CD14-positive monocyte (primary cell): ENCODE data around the gene MANSC4. TPM values are rescaled to one million over a fixed set of nuclear protein-coding genes. Genes with fewer than 3 reads are reported as not detected.

ENCODE experiments used
- DNase-seq, 3 donors: peaks; one replicate each; pipeline ENCODE4 v3.0.0-alpha.2; 2011 to 2022
- H2AFZ ChIP-seq: 2 replicates; pipeline ENCODE4 v1.6.0; 2012; ENCODE audit warnings: mild to moderate bottlenecking, low read depth, low read length, inconsistent platforms; ENCODE audit not compliant: insufficient read depth, poor library complexity, severe bottlenecking
- H3K27ac ChIP-seq, 2 donors: 1 replicate in 1 of 2; 2 replicates in 1 of 2; pipeline ENCODE4 v1.5.1; 2012 to 2013; ENCODE audit warnings: low read length in 2 of 2, control low read depth in 1 of 2, inconsistent platforms in 1 of 2, low read depth in 1 of 2, mild to moderate bottlenecking in 1 of 2
- H3K27me3 ChIP-seq, 2 donors: one replicate each; pipeline versions ENCODE4 v1.6.0 to v1.6.1; 2011 to 2013; ENCODE audit warnings: low read length in 2 of 2; ENCODE audit not compliant: control insufficient read depth in 2 of 2, insufficient read depth in 2 of 2
- H3K36me3 ChIP-seq, 2 donors: replicated peaks in 1 of 2; 1 replicate in 1 of 2; 2 replicates in 1 of 2; pipeline versions ENCODE4 v1.5.1 to v1.6.1; 2012 to 2013; ENCODE audit warnings: low read length in 2 of 2, control low read depth in 1 of 2, inconsistent platforms in 1 of 2, mild to moderate bottlenecking in 1 of 2; ENCODE audit not compliant: insufficient read depth in 2 of 2, control insufficient read depth in 1 of 2
- H3K4me1 ChIP-seq, 2 donors: 1 replicate in 1 of 2; 2 replicates in 1 of 2; pipeline versions ENCODE4 v1.5.1 to v1.6.1; 2012 to 2013; ENCODE audit warnings: low read length in 2 of 2, control low read depth in 1 of 2, inconsistent platforms in 1 of 2, mild to moderate bottlenecking in 1 of 2, moderate library complexity in 1 of 2; ENCODE audit not compliant: insufficient read depth in 2 of 2, control insufficient read depth in 1 of 2
- H3K4me2 ChIP-seq: replicated peaks from 2 replicates; pipeline ENCODE3; 2012; ENCODE audit warnings: low read length, moderate library complexity, mild to moderate bottlenecking; ENCODE audit not compliant: poor library complexity, severe bottlenecking; ENCODE audit errors: extremely low read depth
- H3K4me3 ChIP-seq, 3 experiments: fragments of 200-600 bp in 1 of 3; sonication (generic) in 1 of 3; replicated peaks in 1 of 3; 1 replicate in 2 of 3; 2 replicates in 1 of 3; pipeline ENCODE4 v1.5.1; 2011 to 2013; ENCODE audit warnings: low read length in 3 of 3, mild to moderate bottlenecking in 3 of 3, control low read depth in 2 of 3, low read depth in 2 of 3, inconsistent platforms in 1 of 3, moderate library complexity in 1 of 3
- H3K79me2 ChIP-seq: 2 replicates; pipeline ENCODE4 v1.6.0; 2012; ENCODE audit warnings: mild to moderate bottlenecking, control low read depth, inconsistent platforms, low read length, moderate library complexity; ENCODE audit not compliant: insufficient read depth
- H3K9ac ChIP-seq: 2 replicates; pipeline ENCODE4 v1.6.0; 2017; ENCODE audit warnings: low read length, mild to moderate bottlenecking; ENCODE audit not compliant: insufficient read depth, poor library complexity, severe bottlenecking
- H3K9me3 ChIP-seq, 2 donors: replicated peaks in 1 of 2; 1 replicate in 1 of 2; 2 replicates in 1 of 2; pipeline versions ENCODE4 v1.5.1 to v1.6.1; 2012 to 2013; ENCODE audit warnings: low read length in 2 of 2, control low read depth in 1 of 2; ENCODE audit not compliant: control insufficient read depth in 1 of 2, insufficient read depth in 1 of 2
- H4K20me1 ChIP-seq: 2 replicates; pipeline ENCODE4 v1.6.0; 2012; ENCODE audit warnings: mild to moderate bottlenecking, low read length, control low read depth, moderate library complexity; ENCODE audit not compliant: insufficient read depth
- H3K27ac Mint-ChIP-seq, 7 donors: one replicate each; pipeline ENCODE4 v1.8.0; 2020; ENCODE audit warnings: mild to moderate bottlenecking in 7 of 7, mixed read lengths in 7 of 7, moderate library complexity in 6 of 7, inconsistent platforms in 2 of 7
- H3K27me3 Mint-ChIP-seq, 3 donors: one replicate each; pipeline ENCODE4 v1.8.0; 2021 to 2022; ENCODE audit warnings: low read depth in 3 of 3, mild to moderate bottlenecking in 3 of 3, mixed read lengths in 3 of 3, moderate library complexity in 3 of 3, inconsistent platforms in 1 of 3
- H3K36me3 Mint-ChIP-seq, 2 donors: one replicate each; pipeline ENCODE4 v1.8.0; 2020; ENCODE audit warnings: mixed read lengths in 2 of 2, inconsistent platforms in 1 of 2, mild to moderate bottlenecking in 1 of 2
- H3K4me1 Mint-ChIP-seq: one replicate; pipeline ENCODE4 v1.8.0; 2020; ENCODE audit warnings: mild to moderate bottlenecking, mixed read lengths
- H3K4me3 Mint-ChIP-seq, 2 donors: one replicate each; pipeline ENCODE4 v1.8.0; 2020; ENCODE audit warnings: mild to moderate bottlenecking in 2 of 2, mixed read lengths in 2 of 2, moderate library complexity in 1 of 2
- H3K9me3 Mint-ChIP-seq, 7 donors: one replicate each; pipeline ENCODE4 v1.8.0; 2020 to 2022; ENCODE audit warnings: mixed read lengths in 7 of 7, mild to moderate bottlenecking in 6 of 7, moderate library complexity in 6 of 7, inconsistent platforms in 2 of 7
- CTCF ChIP-seq: fragments of 200-600 bp; IDR thresholded peaks from one replicate; pipeline ENCODE4 v1.8.0; 2022; ENCODE audit warnings: antibody characterized with exemption, mild to moderate bottlenecking
- WGBS: methylation state at CpG from one replicate; pipeline ENCODE4 v1.1.5; 2013; ENCODE audit warnings: missing lambda C conversion rate; ENCODE audit not compliant: insufficient coverage; 5-methylcytosine and 5-hydroxymethylcytosine counted together
- intact Hi-C, 2 donors: fragments of 100-400 bp; cut with micrococcal nuclease; formaldehyde crosslinking; loops; one replicate each; pipeline versions ENCODE4 v1.15.0 to v1.15.1; 2023
- polyA plus RNA-seq, 3 donors: library from polyadenylated mRNA; depleted of rRNA in 1 of 3; unstranded in 2 of 3; stranded (reverse) in 1 of 3; fragments of 300-500 nt in 2 of 3; fragments of >200 nt in 1 of 3; fragmentation: Illumina TruSeq in 2 of 3; gene quantifications; 1 replicate in 2 of 3; 2 replicates in 1 of 3; pipeline ENCODE4 v1.2.3, GENCODE V29; 2012 to 2021

Gene MANSC4
- polyA plus RNA-seq, 3 donors: not detected

- 92% methylated on average over 1 of the region's 1 CpG for WGBS
- Histone ChIP-seq H3K79me2 (no peaks in the 10 kb centered on the region), H3K9ac (no peak overlapping the region), H3K36me3 (no peaks in the 10 kb centered on the region), H3K27ac (no peak overlapping the region), H3K4me1 (no peaks in the 10 kb centered on the region), H3K4me2 (no peak overlapping the region), H3K4me3 (no peak overlapping the region), H4K20me1 (no peaks in the 10 kb centered on the region), H3K27me3 (no peaks in the 10 kb centered on the region), H3K9me3 (no peaks in the 10 kb centered on the region), H2AFZ (no peak overlapping the region)
- H3K27ac Mint-ChIP-seq: no peak overlapping the region
- no peak for DNase-seq
- intact Hi-C loops: no loop called here
- no peak overlapping the region for H3K4me3 Mint-ChIP-seq
- H3K9me3 Mint-ChIP-seq: peaks cover 0 to 3% (median 0%) of the 10 kb centered on the region in 7 donors
- H3K4me1 Mint-ChIP-seq: peaks cover 2% of the 10 kb centered on the region
- TF ChIP-seq CTCF: no peak
- H3K27me3 Mint-ChIP-seq: peaks cover 3 to 15% (median 4%) of the 10 kb centered on the region in 3 donors
- H3K36me3 Mint-ChIP-seq: no peaks in the 10 kb centered on the region
Measured at GRCh38 chr12:27826076-27826475, 46.0 kb upstream of the MANSC4 start.

- Mint-ChIP-seq H3K27me3 (peaks cover 2 to 14% (median 5%) of the 10 kb centered on the region in 3 donors), H3K9me3 (no peaks in the 10 kb centered on the region), H3K4me3 (no peak overlapping the region), H3K27ac (no peak overlapping the region), H3K36me3 (no peaks in the 10 kb centered on the region), H3K4me1 (peaks cover 2% of the 10 kb centered on the region)
- DNase-seq: no peak
- H3K27me3 ChIP-seq: no peaks in the 10 kb centered on the region
- H3K79me2 ChIP-seq: no peaks in the 10 kb centered on the region
- H4K20me1 ChIP-seq: no peaks in the 10 kb centered on the region
- no peaks in the 10 kb centered on the region for H3K36me3 ChIP-seq
- 81% methylated on average over 12 of the region's 12 CpGs for WGBS
- no peaks in the 10 kb centered on the region for H3K9me3 ChIP-seq
- no peak overlapping the region for H3K4me2 ChIP-seq
- intact Hi-C loops: no loop called here
- no peaks in the 10 kb centered on the region for H3K4me1 ChIP-seq
- H3K9ac ChIP-seq: no peak overlapping the region
- H2AFZ ChIP-seq: no peak overlapping the region
- H3K27ac ChIP-seq: no peak overlapping the region
- no peak for TF ChIP-seq CTCF
- no peak overlapping the region for H3K4me3 ChIP-seq
Measured at GRCh38 chr12:27824126-27824842, 44.2 kb upstream of the MANSC4 start.
